HL-60 (cell line): Measurements from ENCODE around the gene HSD17B1.
A peak's percentile ranks its signal among the peaks of the same experiment; 100 is the strongest.

Experiments
- DNase-seq, 2 experiments: peaks; one replicate each; pipeline ENCODE4 v3.0.0-alpha.2; 2010 to 2020; ENCODE audit warnings: low read depth in 1 of 2, low spot score in 1 of 2
- H3K27ac ChIP-seq: fragments of 250-450 bp; sonication (Bioruptor Pico); replicated peaks from 2 replicates; pipeline ENCODE4 v1.5.1; 2020; ENCODE audit warnings: mild to moderate bottlenecking, moderate library complexity
- H3K27me3 ChIP-seq: fragments of 250-450 bp; sonication (Bioruptor Pico); 2 replicates; pipeline ENCODE4 v1.5.1; 2021; ENCODE audit warnings: mild to moderate bottlenecking, moderate library complexity; ENCODE audit not compliant: insufficient read depth, poor library complexity, severe bottlenecking
- H3K4me3 ChIP-seq: replicated peaks from 2 replicates; pipeline ENCODE4 v1.5.1; 2011; ENCODE audit warnings: mild to moderate bottlenecking, control low read depth, low read length; ENCODE audit not compliant: insufficient read depth
- GABPA ChIP-seq: IDR thresholded peaks from 2 replicates; pipeline ENCODE4 v1.6.1; 2012; ENCODE audit warnings: low read depth
- POLR2AphosphoS5 ChIP-seq: IDR thresholded peaks from 2 replicates; pipeline ENCODE4 v1.6.1; 2012; ENCODE audit warnings: low read depth
- SPI1 ChIP-seq: IDR thresholded peaks from 2 replicates; pipeline ENCODE4 v1.6.1; 2012; ENCODE audit warnings: low read depth, mild to moderate bottlenecking, borderline replicate concordance
- TF ChIP-seq, protein P1 (sequence below): IDR thresholded peaks from 2 replicates; pipeline ENCODE4 v1.6.1; 2012; ENCODE audit warnings: low read depth; ENCODE audit not compliant: insufficient replicate concordance
- TF ChIP-seq, protein P2 (sequence below): IDR thresholded peaks from one replicate; pipeline ENCODE4 v1.5.1; 2011; ENCODE audit warnings: low read length, control low read depth, inconsistent platforms; ENCODE audit not compliant: insufficient read depth

The HSD17B1 gene

DNA sequence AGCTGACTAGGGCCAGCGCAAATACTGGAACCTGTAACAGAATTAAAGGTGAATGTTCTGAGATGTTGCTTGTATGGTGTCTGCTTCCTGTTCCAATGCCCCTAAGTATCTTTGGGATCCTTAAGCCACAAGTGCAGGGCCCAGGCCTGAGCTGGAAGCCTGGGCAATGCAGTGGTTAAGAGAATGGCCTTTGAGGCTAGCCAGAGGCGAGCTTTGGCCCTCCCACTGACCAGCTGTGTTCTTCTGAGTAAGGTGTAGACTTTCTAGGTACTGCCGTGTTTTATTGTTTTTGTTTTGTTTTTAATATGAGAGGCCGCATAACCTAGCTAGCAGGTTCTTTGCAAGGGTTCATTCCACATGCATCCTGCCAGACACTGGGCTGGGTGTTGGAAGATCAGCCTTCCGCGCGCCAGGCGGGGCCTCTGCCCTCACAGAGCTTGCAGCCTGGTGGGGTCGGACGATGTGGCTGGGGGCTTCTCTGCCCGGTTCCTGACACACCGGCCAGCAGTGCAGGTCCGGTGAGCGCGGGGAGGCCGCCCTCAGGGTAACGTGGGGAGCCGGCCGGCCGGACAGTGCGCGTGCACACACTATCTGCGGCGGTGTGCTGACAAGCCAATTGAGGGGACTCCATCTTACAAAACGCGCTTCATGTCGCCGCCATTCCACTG is 13.6 kb downstream of the HSD17B1 start:
- peak overlapping the region; percentile 97 for H3K27ac ChIP-seq
- TF ChIP-seq, protein P1, sequence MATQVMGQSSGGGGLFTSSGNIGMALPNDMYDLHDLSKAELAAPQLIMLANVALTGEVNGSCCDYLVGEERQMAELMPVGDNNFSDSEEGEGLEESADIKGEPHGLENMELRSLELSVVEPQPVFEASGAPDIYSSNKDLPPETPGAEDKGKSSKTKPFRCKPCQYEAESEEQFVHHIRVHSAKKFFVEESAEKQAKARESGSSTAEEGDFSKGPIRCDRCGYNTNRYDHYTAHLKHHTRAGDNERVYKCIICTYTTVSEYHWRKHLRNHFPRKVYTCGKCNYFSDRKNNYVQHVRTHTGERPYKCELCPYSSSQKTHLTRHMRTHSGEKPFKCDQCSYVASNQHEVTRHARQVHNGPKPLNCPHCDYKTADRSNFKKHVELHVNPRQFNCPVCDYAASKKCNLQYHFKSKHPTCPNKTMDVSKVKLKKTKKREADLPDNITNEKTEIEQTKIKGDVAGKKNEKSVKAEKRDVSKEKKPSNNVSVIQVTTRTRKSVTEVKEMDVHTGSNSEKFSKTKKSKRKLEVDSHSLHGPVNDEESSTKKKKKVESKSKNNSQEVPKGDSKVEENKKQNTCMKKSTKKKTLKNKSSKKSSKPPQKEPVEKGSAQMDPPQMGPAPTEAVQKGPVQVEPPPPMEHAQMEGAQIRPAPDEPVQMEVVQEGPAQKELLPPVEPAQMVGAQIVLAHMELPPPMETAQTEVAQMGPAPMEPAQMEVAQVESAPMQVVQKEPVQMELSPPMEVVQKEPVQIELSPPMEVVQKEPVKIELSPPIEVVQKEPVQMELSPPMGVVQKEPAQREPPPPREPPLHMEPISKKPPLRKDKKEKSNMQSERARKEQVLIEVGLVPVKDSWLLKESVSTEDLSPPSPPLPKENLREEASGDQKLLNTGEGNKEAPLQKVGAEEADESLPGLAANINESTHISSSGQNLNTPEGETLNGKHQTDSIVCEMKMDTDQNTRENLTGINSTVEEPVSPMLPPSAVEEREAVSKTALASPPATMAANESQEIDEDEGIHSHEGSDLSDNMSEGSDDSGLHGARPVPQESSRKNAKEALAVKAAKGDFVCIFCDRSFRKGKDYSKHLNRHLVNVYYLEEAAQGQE: no peak
- no peak for TF ChIP-seq GABPA
- no peak for TF ChIP-seq POLR2AphosphoS5
- TF ChIP-seq, protein P2, sequence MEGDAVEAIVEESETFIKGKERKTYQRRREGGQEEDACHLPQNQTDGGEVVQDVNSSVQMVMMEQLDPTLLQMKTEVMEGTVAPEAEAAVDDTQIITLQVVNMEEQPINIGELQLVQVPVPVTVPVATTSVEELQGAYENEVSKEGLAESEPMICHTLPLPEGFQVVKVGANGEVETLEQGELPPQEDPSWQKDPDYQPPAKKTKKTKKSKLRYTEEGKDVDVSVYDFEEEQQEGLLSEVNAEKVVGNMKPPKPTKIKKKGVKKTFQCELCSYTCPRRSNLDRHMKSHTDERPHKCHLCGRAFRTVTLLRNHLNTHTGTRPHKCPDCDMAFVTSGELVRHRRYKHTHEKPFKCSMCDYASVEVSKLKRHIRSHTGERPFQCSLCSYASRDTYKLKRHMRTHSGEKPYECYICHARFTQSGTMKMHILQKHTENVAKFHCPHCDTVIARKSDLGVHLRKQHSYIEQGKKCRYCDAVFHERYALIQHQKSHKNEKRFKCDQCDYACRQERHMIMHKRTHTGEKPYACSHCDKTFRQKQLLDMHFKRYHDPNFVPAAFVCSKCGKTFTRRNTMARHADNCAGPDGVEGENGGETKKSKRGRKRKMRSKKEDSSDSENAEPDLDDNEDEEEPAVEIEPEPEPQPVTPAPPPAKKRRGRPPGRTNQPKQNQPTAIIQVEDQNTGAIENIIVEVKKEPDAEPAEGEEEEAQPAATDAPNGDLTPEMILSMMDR: no peak
- no peak for TF ChIP-seq SPI1
- peak overlapping the region; percentile 82 for H3K4me3 ChIP-seq
- no peak for DNase-seq
- no peaks in the 10 kb centered on the region for H3K27me3 ChIP-seq

DNA sequence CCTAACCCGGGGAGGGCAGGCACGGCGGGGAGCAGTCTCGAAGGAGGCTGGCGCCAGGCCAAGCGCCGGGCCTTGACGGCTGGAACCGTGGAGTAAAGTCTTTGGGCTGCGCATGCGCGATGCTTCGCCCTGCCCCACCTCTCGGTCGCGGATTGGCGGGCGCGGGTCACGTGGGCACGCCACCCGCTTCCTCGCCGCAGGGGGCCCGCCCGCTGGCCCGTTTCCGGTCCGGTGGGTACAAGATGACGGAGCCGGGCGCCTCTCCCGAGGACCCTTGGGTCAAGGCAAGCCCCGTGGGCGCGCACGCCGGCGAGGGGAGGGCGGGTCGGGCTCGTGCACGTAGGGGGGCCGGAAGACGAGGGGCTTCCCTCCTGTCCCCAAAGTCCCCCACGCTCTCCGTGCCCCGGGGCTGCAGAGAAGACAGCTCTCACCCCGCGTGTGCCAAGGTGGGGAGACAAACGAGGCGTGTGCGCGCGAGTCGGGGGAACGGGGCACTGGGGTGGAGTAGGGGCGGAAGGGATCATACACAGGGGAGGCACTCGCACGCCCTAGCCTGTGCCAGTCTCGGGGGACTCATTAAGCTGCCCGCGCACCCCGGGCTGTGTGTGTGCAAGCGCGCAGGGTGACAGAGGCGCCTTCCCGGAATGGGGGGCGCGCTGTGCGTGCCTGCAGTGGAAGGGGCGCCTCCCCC is 14.3 kb downstream of the HSD17B1 start, which contains the start of gene MLX:
Gene MLX, plus strand, starts transcription at position 218 of the 691 bp plus-strand sequence. Its CDS starts 25 bp downstream, at position 243.
- peak within 1 kb of the TSS; percentile 82 for H3K4me3 ChIP-seq
- DNase-seq: peak; percentile 89 to 95
- peak within 1 kb of the TSS; percentile 97 for H3K27ac ChIP-seq
- peak; percentile 91 for TF ChIP-seq POLR2AphosphoS5
- TF ChIP-seq, protein P1: no peak
- no peaks in the 10 kb centered on the region for H3K27me3 ChIP-seq

DNA sequence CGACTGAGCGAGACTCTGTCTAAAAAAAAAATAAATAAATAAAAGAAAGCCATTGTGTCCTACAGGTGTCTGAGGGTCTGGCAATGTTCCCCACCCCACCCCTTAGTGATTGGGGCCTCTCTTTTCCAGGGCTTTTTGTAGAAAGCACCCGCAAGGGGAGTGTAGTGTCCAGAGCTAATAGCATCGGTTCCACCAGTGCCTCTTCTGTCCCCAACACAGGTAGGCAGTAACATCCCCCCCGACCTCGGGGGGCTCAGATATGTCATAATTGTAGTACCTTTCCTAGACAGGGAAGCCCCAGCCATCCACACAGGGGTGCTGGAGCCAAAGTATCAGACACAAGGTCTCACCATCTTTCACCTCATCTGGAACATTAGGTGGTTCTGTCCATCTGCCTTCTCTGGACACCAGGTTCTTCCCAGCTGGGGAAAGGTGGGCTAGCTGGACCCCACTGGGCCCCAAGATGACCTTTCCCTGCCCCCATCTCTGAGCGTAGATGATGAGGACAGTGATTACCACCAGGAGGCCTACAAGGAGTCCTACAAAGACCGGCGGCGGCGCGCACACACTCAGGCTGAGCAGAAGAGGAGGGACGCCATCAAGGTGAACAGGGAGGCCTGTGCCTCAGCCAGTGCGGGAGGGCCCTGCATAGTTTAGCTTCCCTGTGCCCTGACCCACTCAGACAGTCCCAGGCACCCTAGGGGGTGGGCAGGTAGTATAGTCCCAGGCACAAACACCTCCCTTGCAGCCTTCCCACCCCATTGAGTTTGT is 15.8 kb downstream of the HSD17B1 start:
- no peak for DNase-seq
- H3K27ac ChIP-seq: no peak overlapping the region; the same call in 1 of the 2 replicates
- TF ChIP-seq SPI1 (no peak), GABPA (no peak), POLR2AphosphoS5 (no peak)
- TF ChIP-seq, protein P1: no peak
- TF ChIP-seq, protein P2: no peak
- no peaks in the 10 kb centered on the region for H3K27me3 ChIP-seq
- no peak overlapping the region for H3K4me3 ChIP-seq
